Globus pallidus (tissue), 1 donor: Measurements from ENCODE around the gene NRG2.
A peak's percentile ranks its signal among the peaks of the same experiment; 100 is the strongest.

ENCODE experiments used
- DNase-seq: peaks from one replicate; pipeline ENCODE4 v3.0.0-alpha.2; 2015; ENCODE audit warnings: low spot score

NRG2 gene

GRCh38 chr5:140042643-140043507, at the start of gene NRG2:
Gene NRG2 (minus strand): TSS chr5:140043299.
- DNase-seq: peak; percentile 84

- no peak for DNase-seq
Measured at GRCh38 chr5:140090251-140090650, 47.2 kb upstream of the NRG2 start.

GRCh38 chr5:140084541-140084940, 41.4 kb upstream of the NRG2 start:
- DNase-seq: no peak

GRCh38 chr5:140083650-140084049, 40.6 kb upstream of the NRG2 start:
- no peak for DNase-seq

- DNase-seq: no peak
Measured at GRCh38 chr5:140083120-140083519, 40.0 kb upstream of the NRG2 start.

- DNase-seq: no peak
Measured at GRCh38 chr5:140076788-140077187, 33.7 kb upstream of the NRG2 start.

- DNase-seq: no peak
Measured at GRCh38 chr5:140076142-140076541, 33.0 kb upstream of the NRG2 start.

GRCh38 chr5:140075371-140075770, 32.3 kb upstream of the NRG2 start:
- DNase-seq: no peak

GRCh38 chr5:140073296-140073695, 30.2 kb upstream of the NRG2 start:
- no peak for DNase-seq

- DNase-seq: no peak
Measured at GRCh38 chr5:140072812-140073211, 29.7 kb upstream of the NRG2 start.

GRCh38 chr5:140060816-140061215, 17.7 kb upstream of the NRG2 start:
- no peak for DNase-seq

- no peak for DNase-seq
Measured at GRCh38 chr5:140058212-140058932, 15.3 kb upstream of the NRG2 start.

GRCh38 chr5:140056880-140057279, 13.8 kb upstream of the NRG2 start:
- no peak for DNase-seq

GRCh38 chr5:140055152-140055551, 12.1 kb upstream of the NRG2 start:
- DNase-seq: no peak

GRCh38 chr5:140054086-140054689, 11.1 kb upstream of the NRG2 start:
- no peak for DNase-seq

- DNase-seq: no peak
Measured at GRCh38 chr5:140051950-140052349, 8.9 kb upstream of the NRG2 start.

- no peak for DNase-seq
Measured at GRCh38 chr5:140049713-140050112, 6.6 kb upstream of the NRG2 start.

GRCh38 chr5:140049205-140049604, 6.1 kb upstream of the NRG2 start:
- no peak for DNase-seq

- no peak for DNase-seq
Measured at GRCh38 chr5:140044041-140044440, 942 bp upstream of the NRG2 start.

- peak; percentile 55 for DNase-seq
Measured at GRCh38 chr5:140043508-140043872, 391 bp upstream of the NRG2 start.

GRCh38 chr5:140042393-140042642, 781 bp downstream of the NRG2 start:
- DNase-seq: peak; percentile 22

GRCh38 chr5:140041492-140042392, 1.4 kb downstream of the NRG2 start:
- DNase-seq: peak; percentile 73
